BLaER1 treated with 17β-estradiol and CSF1 and Interleukin-3, amounts not matched to agents 10 nM and 100 nM (cell line): Measurements from ENCODE around the gene TNFRSF25.
"Not testable (repeated sequence)": the region's sequence is repeated elsewhere in the genome, so short reads cannot be mapped to it uniquely, and the experiment has no call there.

Source experiments
- H3K27ac ChIP-seq, 11 experiments: shearing (Covaris generic); formaldehyde crosslinking; 2 replicates each; pipeline ENCODE4 v1.8.1; 2022
- H3K27me3 ChIP-seq, 11 experiments: shearing (Covaris generic); formaldehyde crosslinking; 2 replicates each; pipeline ENCODE4 v1.8.1; 2022
- H3K36me3 ChIP-seq, 11 experiments: shearing (Covaris generic); formaldehyde crosslinking; 2 replicates each; pipeline ENCODE4 v1.8.1; 2022
- H3K4me1 ChIP-seq, 10 experiments: shearing (Covaris generic); formaldehyde crosslinking; 2 replicates each; pipeline ENCODE4 v1.8.1; 2022
- H3K4me2 ChIP-seq, 11 experiments: shearing (Covaris generic); formaldehyde crosslinking; 2 replicates each; pipeline ENCODE4 v1.8.1; 2022
- H3K4me3 ChIP-seq, 10 experiments: shearing (Covaris generic); formaldehyde crosslinking; 2 replicates each; pipeline ENCODE4 v1.8.1; 2022
- H3K9ac ChIP-seq, 11 experiments: shearing (Covaris generic); formaldehyde crosslinking; 2 replicates each; pipeline ENCODE4 v1.8.1; 2022
- H3K9me3 ChIP-seq, 11 experiments: shearing (Covaris generic); formaldehyde crosslinking; replicated peaks in 1 of 11; 2 replicates each; pipeline ENCODE4 v1.8.1; 2022
- H4K20me1 ChIP-seq, 11 experiments: shearing (Covaris generic); formaldehyde crosslinking; 2 replicates each; pipeline ENCODE4 v1.8.1; 2022
- Cebpa-rat ChIP-seq, 11 experiments: shearing (Covaris generic); IDR thresholded peaks; 2 replicates each; pipeline ENCODE4 v1.8.1; 2022

TNFRSF25 gene

DNA sequence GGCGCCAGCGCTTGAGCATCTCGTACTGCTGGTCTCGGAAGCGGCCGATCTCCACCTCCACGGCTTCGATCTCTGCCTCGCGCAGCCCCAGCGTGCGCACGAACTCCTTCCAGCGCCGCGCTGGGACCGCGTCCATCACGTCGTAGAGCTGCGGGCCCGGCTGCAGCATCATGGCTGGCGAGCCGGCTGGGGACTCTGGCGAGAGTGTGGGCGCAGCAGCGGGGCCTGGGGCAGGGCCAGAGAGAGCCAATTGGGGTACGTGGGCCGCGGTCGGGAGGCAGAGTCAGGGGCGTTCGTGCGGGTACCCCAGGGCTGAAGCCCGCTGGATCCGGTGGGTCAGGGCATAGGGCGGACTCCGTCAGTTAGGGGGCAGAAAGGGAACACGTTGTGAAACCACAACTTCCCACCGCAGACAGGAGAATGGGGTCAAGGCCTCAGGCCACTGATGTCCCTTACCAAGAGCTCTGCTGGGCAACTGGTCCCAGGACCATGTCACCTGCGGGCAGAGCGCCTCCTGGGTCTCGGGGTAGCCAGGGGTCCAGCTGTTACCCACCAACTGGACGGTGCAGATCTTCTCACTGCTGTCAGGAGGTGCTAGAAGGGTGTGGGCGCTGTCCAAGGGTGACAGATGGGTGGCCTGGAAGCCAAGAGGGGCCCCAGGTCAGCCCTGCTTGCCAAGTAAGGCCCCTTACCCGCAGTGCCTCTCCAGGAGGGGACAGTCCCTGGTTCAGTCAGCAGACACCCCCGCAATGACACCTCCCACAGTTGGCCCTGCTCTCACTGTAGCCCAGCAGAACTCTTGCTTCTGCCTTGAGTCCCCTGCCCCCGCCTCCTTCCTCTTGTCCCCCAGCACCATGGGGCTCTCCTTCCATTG is 4.2 kb downstream of the TNFRSF25 start:
- no peak overlapping the region for H3K9ac ChIP-seq
- H3K4me2 ChIP-seq, result peak overlapping the region in 10 of 11 experiments; percentile 72 to 94 (median 90); a peak in 17 of 22 replicates
- peaks cover 0 to 14% (median 0%) of the 10 kb centered on the region in 11 experiments; a peak in 2 of 22 replicates for H4K20me1 ChIP-seq
- peaks cover 30 to 75% (median 52%) of the 10 kb centered on the region in 11 experiments for H3K27me3 ChIP-seq
- H3K4me3 ChIP-seq, result no peak overlapping the region
- peaks cover 0 to 18% (median 0%) of the 10 kb centered on the region in 11 experiments; a peak in 5 of 22 replicates for H3K36me3 ChIP-seq
- 0 out of 22 replicates have a peak overlapping the region, but pooled peaks of 1 of the 11 experiments have one; percentile 77 for H3K27ac ChIP-seq
- TF ChIP-seq Cebpa-rat (IDR thresholded peaks at IDR 0.05), result no peak
- peaks cover 32 to 57% (median 44%) of the 10 kb centered on the region in 10 experiments for H3K4me1 ChIP-seq
- H3K9me3 ChIP-seq, result no peaks in the 10 kb centered on the region

DNA sequence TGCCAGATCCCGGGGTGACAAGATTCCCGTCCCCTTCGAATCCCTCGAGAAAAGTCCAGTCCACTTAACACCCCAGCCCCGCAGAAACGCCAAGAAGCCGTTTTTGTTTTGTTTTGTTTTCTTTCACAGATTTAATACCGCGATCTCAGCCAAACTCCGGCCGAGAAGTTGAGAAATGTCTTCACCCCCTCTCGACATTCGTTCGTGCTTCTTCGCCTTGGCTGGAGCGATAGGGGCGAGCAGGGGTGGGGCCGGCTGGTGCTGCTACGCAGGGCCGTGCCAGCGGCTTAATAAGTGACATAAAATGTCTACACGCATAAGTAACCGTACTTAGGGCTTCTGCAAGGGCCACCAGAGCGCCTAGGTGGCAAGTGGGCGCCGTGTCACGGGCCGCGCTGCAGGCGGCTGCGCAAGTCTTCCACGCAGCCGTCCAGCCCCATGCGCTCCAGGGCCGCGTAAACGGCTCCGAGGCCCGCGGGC is 4.9 kb downstream of the TNFRSF25 start:
- Histone ChIP-seq H3K4me2 (peak overlapping the region; percentile 72 to 94 (median 89)), H3K36me3 (peaks cover 0 to 18% (median 0%) of the 10 kb centered on the region in 11 experiments; a peak in 5 of 22 replicates), H3K27me3 (peaks cover 30 to 75% (median 52%) of the 10 kb centered on the region in 11 experiments), H3K4me3 (0 out of 20 replicates have a peak overlapping the region, but pooled peaks of 1 of the 10 experiments have one; percentile 47), H3K9me3 (no peaks in the 10 kb centered on the region), H3K4me1 (peaks cover 31 to 54% (median 43%) of the 10 kb centered on the region in 10 experiments), H4K20me1 (peaks cover 0 to 20% (median 0%) of the 10 kb centered on the region in 11 experiments; a peak in 2 of 22 replicates), H3K27ac (peak overlapping the region; percentile 31 to 77 (median 64); a peak in 18 of 22 replicates), H3K9ac (peak overlapping the region; percentile 50 to 73 (median 65); a peak in 18 of 22 replicates)
- TF ChIP-seq Cebpa-rat (IDR thresholded peaks at IDR 0.05), result no peak

DNA sequence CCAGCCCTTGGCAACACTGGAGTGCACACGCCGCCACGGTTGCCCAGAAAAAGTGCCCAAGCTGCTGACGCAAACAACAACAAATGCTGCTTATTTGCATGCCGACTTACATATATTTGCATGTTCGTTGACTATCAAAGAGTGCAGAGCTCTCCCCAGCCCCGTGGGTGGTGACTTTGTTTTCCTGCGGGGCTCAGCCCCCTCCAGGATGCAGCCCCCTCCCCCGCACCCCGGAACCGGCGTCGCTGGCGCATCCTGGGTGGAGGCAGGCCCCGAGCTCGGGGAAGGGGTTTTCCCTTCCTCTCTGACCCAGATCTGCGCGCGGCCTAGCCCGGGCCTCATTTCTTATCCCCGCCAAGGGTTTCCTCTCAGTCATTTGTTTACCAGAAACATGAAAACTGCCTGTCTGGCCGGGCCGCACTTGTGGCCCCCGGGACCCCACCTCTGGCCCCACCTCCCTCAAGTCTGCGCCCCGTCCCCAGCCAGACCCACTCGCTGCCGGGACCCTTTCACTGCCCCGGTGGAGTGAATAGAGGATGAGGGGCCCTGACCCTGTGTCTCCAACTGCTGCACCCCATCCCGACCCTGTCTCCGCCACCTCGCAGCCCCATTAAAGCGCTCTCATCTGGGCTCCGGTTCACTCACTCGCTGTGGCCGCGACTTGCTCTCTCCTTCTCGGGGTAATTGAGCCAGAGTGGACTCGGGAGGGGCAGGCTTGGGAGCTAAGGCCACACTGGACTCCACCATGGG is 5.5 kb downstream of the TNFRSF25 start:
- Histone ChIP-seq H3K4me2 (peak overlapping the region; percentile 72 to 94 (median 89)), H3K4me3 (peak overlapping the region; percentile 7 to 48 (median 28); a peak in 15 of 20 replicates), H4K20me1 (peaks cover 0 to 25% (median 0%) of the 10 kb centered on the region in 11 experiments; a peak in 5 of 22 replicates), H3K27ac (peak overlapping the region; percentile 31 to 77 (median 64); a peak in 20 of 22 replicates), H3K9ac (peak overlapping the region; percentile 50 to 73 (median 65); a peak in 20 of 22 replicates), H3K27me3 (peaks cover 30 to 75% (median 52%) of the 10 kb centered on the region in 11 experiments), H3K36me3 (peaks cover 0 to 18% (median 0%) of the 10 kb centered on the region in 11 experiments; a peak in 5 of 22 replicates), H3K4me1 (peaks cover 25 to 48% (median 36%) of the 10 kb centered on the region in 10 experiments), H3K9me3 (peaks cover 0 to 2% (median 0%) of the 10 kb centered on the region in 11 experiments; a peak in 2 of 22 replicates)
- no peak for TF ChIP-seq Cebpa-rat (IDR thresholded peaks at IDR 0.05)

DNA sequence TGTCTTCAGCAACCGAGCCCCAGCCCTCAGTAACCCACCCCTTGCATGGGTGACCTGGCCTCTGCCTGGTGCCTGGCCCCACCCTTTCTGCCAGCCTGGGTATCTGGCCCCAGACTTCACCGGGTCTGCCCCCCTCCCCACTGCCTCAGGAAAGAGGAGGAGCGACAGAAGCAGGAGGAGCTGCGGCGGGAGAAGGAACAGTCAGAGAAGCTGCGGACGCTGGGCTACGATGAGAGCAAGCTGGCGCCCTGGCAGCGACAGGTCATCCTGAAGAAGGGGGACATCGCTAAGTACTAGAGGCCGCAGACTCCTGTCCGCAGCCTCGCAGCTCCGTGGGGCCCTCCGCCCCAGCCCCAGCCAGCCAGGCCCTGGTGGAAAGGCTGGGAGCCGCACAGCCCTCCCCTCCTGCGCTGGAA is 6.1 kb downstream of the TNFRSF25 start:
- H3K9me3 ChIP-seq, result peaks cover 0 to 8% (median 0%) of the 10 kb centered on the region in 11 experiments; a peak in 3 of 22 replicates
- peaks cover 30 to 75% (median 52%) of the 10 kb centered on the region in 11 experiments for H3K27me3 ChIP-seq
- H3K27ac ChIP-seq, result peak overlapping the region in 9 of 11 experiments; percentile 36 to 77 (median 64); a peak in 16 of 22 replicates
- TF ChIP-seq Cebpa-rat (IDR thresholded peaks at IDR 0.05), result no peak
- peaks cover 0 to 31% (median 0%) of the 10 kb centered on the region in 11 experiments; a peak in 8 of 22 replicates for H4K20me1 ChIP-seq
- peaks cover 21 to 43% (median 31%) of the 10 kb centered on the region in 10 experiments for H3K4me1 ChIP-seq
- H3K4me2 ChIP-seq, result peak overlapping the region; percentile 72 to 94 (median 89)
- peak overlapping the region; percentile 32 to 73 (median 66); a peak in 17 of 22 replicates for H3K9ac ChIP-seq
- H3K4me3 ChIP-seq, result peak overlapping the region; percentile 7 to 48 (median 28); a peak in 15 of 20 replicates
- peaks cover 0 to 18% (median 0%) of the 10 kb centered on the region in 11 experiments; a peak in 5 of 22 replicates for H3K36me3 ChIP-seq

DNA sequence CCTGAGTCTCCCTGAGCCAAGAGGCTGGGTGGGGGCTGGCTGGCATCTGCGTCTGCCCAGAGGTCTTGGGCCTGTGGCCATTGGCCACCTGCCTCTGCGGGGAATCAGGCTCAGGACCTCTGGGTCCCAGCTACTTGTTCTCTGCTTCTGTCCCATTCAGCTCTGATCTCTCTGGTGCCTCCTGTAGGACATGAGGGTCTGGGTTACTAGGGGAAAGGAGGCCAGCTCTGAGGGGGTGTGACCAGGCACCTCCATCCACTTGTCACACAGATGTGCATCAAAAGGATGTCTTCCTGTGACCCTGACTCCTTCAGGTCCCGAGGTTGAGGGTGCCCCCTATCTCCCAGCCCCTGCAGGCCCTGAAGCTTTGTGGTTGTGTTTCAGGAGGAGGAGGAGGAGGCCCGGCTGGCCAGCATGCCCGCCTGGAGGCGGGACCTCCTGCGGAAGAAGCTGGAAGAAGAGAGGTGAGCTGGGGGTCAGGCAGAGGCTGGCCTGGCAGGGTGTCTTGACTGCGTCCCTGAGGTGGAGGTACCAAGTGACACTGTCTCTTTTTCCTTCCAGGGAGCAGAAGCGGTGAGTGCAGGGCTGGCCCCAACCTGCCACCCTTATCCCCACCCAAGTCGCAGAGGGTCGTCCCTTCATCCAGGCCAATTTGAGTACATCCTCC is 9.0 kb downstream of the TNFRSF25 start:
- Histone ChIP-seq H3K27ac (no peak overlapping the region), H3K4me1 (peaks cover 21 to 26% (median 25%) of the 10 kb centered on the region in 10 experiments), H4K20me1 (peaks cover 0 to 36% (median 4%) of the 10 kb centered on the region in 11 experiments; a peak in 11 of 22 replicates), H3K27me3 (peaks cover 56 to 82% (median 69%) of the 10 kb centered on the region in 11 experiments), H3K9ac (no peak overlapping the region), H3K9me3 (peaks cover 0 to 11% (median 0%) of the 10 kb centered on the region in 11 experiments; a peak in 4 of 22 replicates), H3K36me3 (peaks cover 0 to 9% (median 0%) of the 10 kb centered on the region in 11 experiments; a peak in 4 of 22 replicates), H3K4me3 (no peak overlapping the region), H3K4me2 (no peak overlapping the region)
- TF ChIP-seq Cebpa-rat (IDR thresholded peaks at IDR 0.05), result no peak

DNA sequence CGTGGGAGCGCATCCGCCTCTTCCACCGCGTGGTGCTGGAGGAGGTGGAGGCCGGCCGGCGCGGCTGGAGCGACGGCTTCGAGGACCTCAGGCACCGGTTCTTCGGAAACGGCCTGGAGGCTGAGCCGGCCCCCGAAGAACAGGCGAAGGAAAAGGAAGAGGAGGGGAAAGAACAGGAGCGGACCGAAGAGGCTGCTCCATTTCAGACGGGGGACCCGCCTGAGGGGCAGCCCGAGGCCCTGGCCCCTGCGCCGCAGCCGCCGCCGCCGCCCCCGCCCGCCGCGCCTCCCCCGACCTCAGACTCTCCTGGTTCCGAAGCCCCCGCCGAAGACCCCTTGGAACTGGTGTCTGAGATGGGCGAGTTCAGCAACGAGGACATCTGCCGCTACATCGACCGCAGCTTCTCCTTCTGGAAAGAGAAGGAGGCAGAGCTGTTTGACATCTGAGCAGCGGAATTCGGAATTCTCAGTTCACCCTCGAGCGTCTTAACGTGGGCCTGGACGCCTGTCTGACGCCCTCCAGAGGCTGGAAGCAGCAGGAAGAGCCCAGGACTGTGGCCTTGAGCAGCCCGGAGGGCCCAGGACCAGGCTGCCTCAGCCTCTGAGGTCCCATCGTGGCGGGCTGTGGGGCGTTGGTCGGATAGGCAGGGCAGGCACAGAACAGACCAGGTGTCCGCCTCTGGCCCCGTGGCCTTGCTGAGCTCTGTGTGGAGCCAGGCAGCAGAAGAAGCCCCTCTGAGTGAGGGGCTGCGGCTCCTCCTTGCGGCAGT is 10.0 kb downstream of the TNFRSF25 start:
- not testable (repeated sequence) for H3K4me3 ChIP-seq, H3K9ac ChIP-seq, H3K36me3 ChIP-seq, H3K27ac ChIP-seq, H3K4me2 ChIP-seq
- Histone ChIP-seq H4K20me1 (peaks cover 0 to 46% (median 4%) of the 10 kb centered on the region in 11 experiments; a peak in 12 of 22 replicates), H3K9me3 (peaks cover 0 to 11% (median 0%) of the 10 kb centered on the region in 11 experiments; a peak in 4 of 22 replicates), H3K4me1 (peaks cover 16 to 19% (median 16%) of the 10 kb centered on the region in 10 experiments), H3K27me3 (peaks cover 66 to 92% (median 79%) of the 10 kb centered on the region in 11 experiments)
